ENCODE data around the gene MBNL2. TPM values are rescaled to one million over a fixed set of nuclear protein-coding genes. Genes with fewer than 3 reads are reported as not detected.

Gene MBNL2
- total and polyA plus RNA-seq, 2 of the 4 experiments (the other 2 are of a cell fraction) = 26.9 to 103 TPM

DNA sequence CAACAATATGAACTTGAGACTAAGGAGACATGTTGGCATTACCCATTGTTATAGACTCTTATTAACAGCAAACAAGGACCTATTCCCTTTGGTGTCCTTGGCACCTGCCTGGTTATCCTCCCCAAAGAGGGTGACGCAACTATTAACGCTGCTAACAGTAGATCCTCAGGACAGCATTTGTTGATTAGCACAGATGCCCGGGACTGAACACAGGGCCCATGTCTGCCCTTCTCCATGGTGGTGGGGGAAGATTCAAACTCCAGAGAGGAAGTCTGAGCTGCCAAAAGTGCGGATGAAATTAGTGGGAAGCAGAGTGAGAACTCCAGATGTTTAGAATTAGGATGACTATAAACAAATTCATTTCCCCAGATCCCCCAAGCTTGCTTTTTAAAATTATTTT lies 110.6 kb downstream of the MBNL2 start:
- Histone ChIP-seq H4K5ac (ENCODE audit: low read depth, low read length) (no peak overlapping the region), H3K9me3 (ENCODE audit: control insufficient read depth, insufficient read depth, low read length) (no peaks in the 10 kb centered on the region), H3K36me3 (ENCODE audit: control insufficient read depth, insufficient read depth, low read length) (peaks cover 12% of the 10 kb centered on the region), H2BK5ac (ENCODE audit: low read depth, low read length, poor library complexity, severe bottlenecking) (no peak overlapping the region), H3K4me1 (ENCODE audit: control insufficient read depth, insufficient read depth, low read length) (peaks cover 10% of the 10 kb centered on the region), H2BK120ac (ENCODE audit: low read depth, low read length) (no peak overlapping the region), H3K14ac (replicated peaks; ENCODE audit: low read depth, low read length) (no peak overlapping the region), H3K27ac (ENCODE audit: insufficient read depth, low read length) (no peak overlapping the region), H3K9ac (ENCODE audit: low read depth, low read length) (no peak overlapping the region), H4K91ac (ENCODE audit: insufficient read depth, low read depth, low read length) (no peak overlapping the region), H3K4me3 (ENCODE audit: insufficient read depth, low read depth, low read length) (no peak overlapping the region), H3K9me1 (ENCODE audit: insufficient read depth, low read length) (peaks cover 27% of the 10 kb centered on the region), H2BK20ac (ENCODE audit: low read depth, low read length) (no peak overlapping the region), H3K27me3 (ENCODE audit: control insufficient read depth, insufficient read depth, low read length) (no peaks in the 10 kb centered on the region), H3K79me1 (ENCODE audit: low read depth in 1 of 2, low read length in 2 of 2) (peaks cover 24 to 82% of the 10 kb centered on the region in 2 experiments), H3K23ac (ENCODE audit: low read depth, low read length) (no peak overlapping the region), H3K4me2 (ENCODE audit: low read depth, low read length) (no peak overlapping the region), H3K4ac (ENCODE audit: low read depth, low read length) (no peak overlapping the region), H3K18ac (ENCODE audit: low read depth, low read length) (no peak overlapping the region), H4K8ac (ENCODE audit: low read depth in 2 of 2, low read length in 2 of 2) (no peak overlapping the region), H2AK5ac (ENCODE audit: low read depth, low read length) (peak overlapping the region; percentile 28; the same call in 1 of the 2 replicates), H2AK9ac (replicated peaks; ENCODE audit: low read depth, low read length, poor library complexity) (no peak overlapping the region), H2AFZ (replicated peaks; ENCODE audit: low read length, poor library complexity) (no peak overlapping the region), H4K20me1 (ENCODE audit: insufficient read depth, low read length) (peaks cover 7% of the 10 kb centered on the region; the same call in 1 of the 2 replicates), H2BK15ac (ENCODE audit: low read depth, low read length) (no peak overlapping the region; the same call in 2 of the 3 replicates), H3K56ac (ENCODE audit: extremely low read depth, insufficient read depth, low read length) (no peak overlapping the region)
- ATAC-seq (ENCODE audit: low read depth) (no peak), DNase-seq (no peak)
- CTCF ChIA-PET = interaction anchor here (0.6 to 1.1 kb wide), 2 partner anchors 11 to 80 kb away, joined by 3 read pairs; no protein-coding TSS in a partner anchor
- in situ Hi-C loops (cut with MboI; ENCODE audit: low sequenced_read_pairs) (no loop called here), intact Hi-C loops (cut with micrococcal nuclease) (no loop called here), dilution Hi-C loops (cut with HindIII; ENCODE audit: low sequenced_read_pairs, unreplicated experiment) (no loop called here)
- WGBS, 2 experiments (ENCODE audit: extremely low coverage in 2 of 2, insufficient read length in 1 of 2) = 60% methylated on average over 1 of the region's 4 CpGs; no CpG with 5 or more reads in 1 of the 2 experiments
- TF ChIP-seq POLR2A (IDR thresholded peaks at IDR 0.05; ENCODE audit: low read depth, low read length) = no peak
- peak; percentile 75 for TF ChIP-seq CEBPB (IDR thresholded peaks at IDR 0.05; ENCODE audit: low read depth, low read length)
- BruUV-seq (replicated peaks) = no TSS peak
- POLR2A ChIA-PET (ENCODE audit: unreplicated experiment) = interaction anchor here (1.2 kb wide), 1 partner anchor 111 kb away, joined by 4 read pairs; the partner anchor contains the start of gene MBNL2

Data from IMR-90 (cell line).